K562 (cell line): Measurements from ENCODE around the gene EFHB. TPM values are rescaled to one million over a fixed set of nuclear protein-coding genes. Genes with fewer than 3 reads are reported as not detected.

ENCODE experiments used
- CHD7 ChIP-seq: fragments of 200-600 bp; sonication (generic); IDR thresholded peaks from one replicate; pipeline ENCODE4 v1.6.1; 2012; ENCODE audit warnings: mild to moderate bottlenecking, low read depth, low read length, inconsistent platforms
- DNMT1 ChIP-seq: fragments of 450-650 bp; IDR thresholded peaks from 2 replicates; pipeline ENCODE4 v1.6.1; 2016; ENCODE audit warnings: antibody characterized with exemption, mild to moderate bottlenecking
- FOXO4 ChIP-seq: fragments of 450-650 bp; formaldehyde crosslinking; IDR thresholded peaks from 2 replicates; pipeline ENCODE4 v1.4.0; 2020; ENCODE audit warnings: mild to moderate bottlenecking, moderate library complexity
- KLF10 ChIP-seq: fragments of 250-450 bp; sonication (Bioruptor Pico); IDR thresholded peaks from 2 replicates; pipeline ENCODE4 v1.6.1; 2021; ENCODE audit warnings: matching md5 sums
- MAFF ChIP-seq: IDR thresholded peaks from 2 replicates; pipeline ENCODE4 v1.6.1; 2012; ENCODE audit warnings: low read length, improper control_type of control experiment
- NFIX ChIP-seq: fragments of 250-450 bp; sonication (Bioruptor Pico); IDR thresholded peaks from 2 replicates; pipeline ENCODE4 v1.4.0; 2020; ENCODE audit warnings: low read depth, mild to moderate bottlenecking, moderate library complexity
- PURB ChIP-seq: sonication (generic); formaldehyde crosslinking; IDR thresholded peaks from 2 replicates; pipeline ENCODE4 v1.9.0; 2021; ENCODE audit warnings: low read depth, mild to moderate bottlenecking, missing genetic modification reagents
- RBM34 ChIP-seq: fragments of 200-400 bp; formaldehyde crosslinking; IDR thresholded peaks from 2 replicates; pipeline ENCODE4 v1.6.1; 2018; ENCODE audit warnings: low read length, borderline replicate concordance; ENCODE audit not compliant: insufficient read depth
- U2AF1 ChIP-seq: fragments of 200-400 bp; formaldehyde crosslinking; optimal IDR thresholded peaks from 2 replicates; pipeline ENCODE3; 2017; ENCODE audit warnings: mild to moderate bottlenecking, low read depth, low read length, moderate library complexity
- ZNF124 ChIP-seq: sonication (generic); formaldehyde crosslinking; IDR thresholded peaks from 2 replicates; pipeline ENCODE4 v1.8.1; 2022; ENCODE audit warnings: missing genetic modification reagents
- ZNF707 ChIP-seq: fragments of 250-450 bp; sonication (Bioruptor Pico); conservative IDR thresholded peaks from 2 replicates; pipeline ENCODE4 v1.8.0; 2022; ENCODE audit warnings: inconsistent platforms, mild to moderate bottlenecking, moderate library complexity
- polyA plus RNA-seq, 8 experiments: library from polyadenylated mRNA; depleted of rRNA in 4 of 8; stranded (reverse) in 5 of 8; unstranded in 3 of 8; fragments of >200 nt; fragmentation: Nextera tagmentation in 2 of 8; fragmentation: Illumina TruSeq in 1 of 8; extraction: Ambion mirVana in 2 of 8; extraction: Trizol in 1 of 8; gene quantifications; 2 replicates each; pipeline versions ENCODE4 v1.2.1 to v1.2.3, GENCODE V29; 2011 to 2014; ENCODE audit warnings: inconsistent platforms in 1 of 8, missing spikeins in 1 of 8
- total RNA-seq, 7 experiments: library from RNA; depleted of rRNA in 6 of 7; stranded (reverse); fragments of >200 nt in 6 of 7; fragmentation: Illumina TruSeq in 2 of 7; extraction: Trizol in 2 of 7; gene quantifications; 2 replicates each; pipeline versions ENCODE4 v1.2.1 to v1.2.3, GENCODE V29; 2011 to 2021; ENCODE audit warnings: low replicate concordance in 1 of 7
- TF ChIP-seq, protein P1 (sequence below): fragments of 450-650 bp; IDR thresholded peaks from 2 replicates; pipeline ENCODE4 v1.6.1; 2014; ENCODE audit warnings: low read depth, mild to moderate bottlenecking, moderate library complexity, borderline replicate concordance

Gene EFHB
- total and polyA plus RNA-seq, 9 of the 15 experiments (the other 6 are each of a cell fraction or from before 2014, with no cell fraction given) = 1.5 to 4.0 (median 1.8) TPM

DNA sequence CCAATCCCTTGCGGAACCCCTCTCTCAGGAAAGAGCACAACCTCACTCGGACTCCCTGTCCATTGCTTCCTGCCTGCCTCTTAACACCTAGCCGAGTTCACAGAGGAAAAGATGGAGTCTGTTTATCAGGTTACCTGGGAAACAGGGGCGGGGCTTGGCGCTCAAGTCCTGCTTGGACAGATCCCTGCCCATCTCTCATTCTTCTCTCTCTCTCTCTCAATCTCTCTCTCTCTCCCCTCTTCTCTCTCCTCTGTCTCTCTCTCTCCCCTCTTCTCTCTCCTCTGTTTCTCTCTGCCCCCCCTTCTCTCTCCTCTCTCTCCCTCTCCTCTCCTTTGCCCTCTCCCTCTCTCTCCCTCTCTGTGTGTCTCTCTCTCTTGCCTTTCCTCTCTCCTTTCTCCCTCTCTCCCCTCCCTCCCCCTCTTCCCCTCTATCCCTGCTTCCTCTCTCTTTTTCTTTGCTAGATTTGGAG, at the start of gene EFHB (continued):
- TF ChIP-seq FOXO4 (CRISPR knock-in tag) = no peak
- TF ChIP-seq DNMT1 = peak; percentile 95; the same call in 1 of the 2 replicates
- no peak for TF ChIP-seq NFIX (CRISPR knock-in tag)
- no peak for TF ChIP-seq ZNF707
- no peak for TF ChIP-seq KLF10 (CRISPR knock-in tag)
- TF ChIP-seq MAFF = no peak
- TF ChIP-seq, protein P1, sequence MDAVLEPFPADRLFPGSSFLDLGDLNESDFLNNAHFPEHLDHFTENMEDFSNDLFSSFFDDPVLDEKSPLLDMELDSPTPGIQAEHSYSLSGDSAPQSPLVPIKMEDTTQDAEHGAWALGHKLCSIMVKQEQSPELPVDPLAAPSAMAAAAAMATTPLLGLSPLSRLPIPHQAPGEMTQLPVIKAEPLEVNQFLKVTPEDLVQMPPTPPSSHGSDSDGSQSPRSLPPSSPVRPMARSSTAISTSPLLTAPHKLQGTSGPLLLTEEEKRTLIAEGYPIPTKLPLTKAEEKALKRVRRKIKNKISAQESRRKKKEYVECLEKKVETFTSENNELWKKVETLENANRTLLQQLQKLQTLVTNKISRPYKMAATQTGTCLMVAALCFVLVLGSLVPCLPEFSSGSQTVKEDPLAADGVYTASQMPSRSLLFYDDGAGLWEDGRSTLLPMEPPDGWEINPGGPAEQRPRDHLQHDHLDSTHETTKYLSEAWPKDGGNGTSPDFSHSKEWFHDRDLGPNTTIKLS = no peak
- TF ChIP-seq U2AF1 = no peak
- no peak for TF ChIP-seq ZNF124 (CRISPR knock-in tag)
- no peak for TF ChIP-seq CHD7
- no peak for TF ChIP-seq PURB (CRISPR knock-in tag)
- TF ChIP-seq RBM34 = no peak
